ENCODE results near the gene LRMDA.
"Not testable (repeated sequence)": the region's sequence is repeated elsewhere in the genome, so short reads cannot be mapped to it uniquely, and the experiment has no call there.

GRCh38 chr10:76584466-76584865 is 1153.0 kb downstream of the LRMDA start:
- not testable (repeated sequence) for TF ChIP-seq CTCF (IDR thresholded peaks at IDR 0.05 in 2 of 3, conservative IDR thresholded peaks at IDR 0.05 in 1 of 3; ENCODE audit: borderline replicate concordance in 1 of 3, insufficient read depth in 1 of 3, low read depth in 2 of 3, low read length in 2 of 3); ZBTB33 (IDR thresholded peaks at IDR 0.05; ENCODE audit: extremely low read depth, insufficient replicate concordance, low read length); EZH2 (IDR thresholded peaks at IDR 0.05); SRF (IDR thresholded peaks at IDR 0.05; ENCODE audit: low read depth); TCF7L2 (IDR thresholded peaks at IDR 0.05; ENCODE audit: borderline replicate concordance, extremely low read depth, insufficient read depth, insufficient read length); MAX (IDR thresholded peaks at IDR 0.05); JUND (IDR thresholded peaks at IDR 0.05); CEBPB (IDR thresholded peaks at IDR 0.05; ENCODE audit: low read depth); POLR2A (IDR thresholded peaks at IDR 0.05; ENCODE audit: borderline replicate concordance, extremely low read depth, insufficient read depth, insufficient read length); POLR2AphosphoS5 (IDR thresholded peaks at IDR 0.05; ENCODE audit: low read depth, low read length); SIN3A (IDR thresholded peaks at IDR 0.05; ENCODE audit: low read depth); ATF3 (IDR thresholded peaks at IDR 0.05)

All from HCT116 (cell line).